DMS 273 (cell line): ENCODE data around the gene CHAF1B.
A peak's percentile ranks its signal among the peaks of the same experiment; 100 is the strongest.

Source experiments
- DNase-seq: peaks from one replicate; lab custom pipeline; 2025; ENCODE audit not compliant: unreplicated experiment; lab: John Stamatoyannopoulos, UW

CHAF1B gene

DNA sequence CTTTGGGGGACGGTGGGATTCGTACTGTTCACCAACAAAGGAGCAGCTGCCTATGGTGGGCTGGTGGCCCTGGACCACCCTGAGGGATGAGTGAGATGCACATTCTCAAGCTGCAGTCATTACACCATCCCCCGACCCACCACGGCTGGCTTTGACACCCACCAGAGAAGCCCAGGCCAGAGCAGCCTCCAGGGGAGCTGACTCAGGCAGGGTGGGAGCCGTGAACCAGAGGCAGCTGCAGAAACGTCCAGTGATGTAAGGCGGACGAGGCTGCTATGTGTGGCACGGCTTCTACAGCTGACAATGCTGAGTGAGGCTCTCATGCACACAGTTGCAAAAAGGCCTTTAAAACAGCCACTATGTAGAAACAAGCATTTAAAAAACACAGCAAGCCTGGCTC, 40.1 kb downstream of the CHAF1B start:
- no peak for DNase-seq

DNA sequence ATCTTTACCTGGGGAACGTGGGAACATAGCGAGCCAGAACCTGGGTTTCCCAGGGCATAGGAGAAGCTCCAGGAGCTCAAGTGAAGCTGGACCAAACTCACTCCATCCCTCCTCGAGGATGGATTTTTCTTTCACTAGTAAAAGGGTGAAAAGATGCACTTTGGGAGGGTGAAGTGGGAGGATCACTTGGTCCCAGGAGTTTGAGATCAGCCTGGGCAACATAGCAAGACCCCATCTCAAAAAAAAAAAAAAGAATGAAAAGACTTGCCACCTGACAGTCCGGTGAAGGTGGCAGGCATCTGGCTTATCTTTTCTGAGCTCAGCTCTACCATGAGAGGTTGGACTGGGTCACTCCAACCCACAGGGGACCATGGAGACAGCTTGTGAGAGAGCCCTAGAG, 42.3 kb downstream of the CHAF1B start:
- no peak for DNase-seq

- peak; percentile 60 for DNase-seq
Measured at GRCh38 chr21:36428761-36429432, 43.7 kb downstream of the CHAF1B start.

DNA sequence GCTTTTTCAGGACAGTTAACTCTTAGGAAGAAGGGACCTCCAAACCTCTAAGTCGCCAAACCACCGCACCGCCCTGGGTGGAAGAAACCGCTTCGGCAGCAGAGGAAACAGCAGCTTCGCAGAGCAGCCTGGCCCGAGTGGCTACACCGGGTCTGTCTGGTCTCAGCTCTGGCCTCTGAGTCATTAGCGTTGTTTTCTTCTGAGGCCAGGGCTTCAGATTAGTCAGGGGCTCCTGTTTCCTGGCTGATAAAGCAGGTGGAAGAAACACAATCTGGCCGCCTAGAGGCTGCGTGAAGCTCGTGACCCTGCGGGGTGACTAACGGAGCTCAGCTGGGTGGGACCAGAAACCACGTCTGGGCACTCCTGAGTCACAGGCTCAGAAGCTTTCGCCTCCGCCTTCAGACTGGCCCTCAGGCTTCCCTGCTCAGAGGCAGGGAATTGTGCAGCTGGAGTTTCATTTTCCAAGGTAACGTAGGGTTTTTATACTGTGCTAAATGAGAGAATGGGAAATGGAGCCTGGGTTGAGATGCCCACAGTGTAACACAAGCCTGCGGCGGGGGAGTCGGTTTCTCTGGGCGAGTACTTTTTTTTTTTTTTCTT, 44.9 kb downstream of the CHAF1B start:
- DNase-seq, result peak; percentile 77

DNA sequence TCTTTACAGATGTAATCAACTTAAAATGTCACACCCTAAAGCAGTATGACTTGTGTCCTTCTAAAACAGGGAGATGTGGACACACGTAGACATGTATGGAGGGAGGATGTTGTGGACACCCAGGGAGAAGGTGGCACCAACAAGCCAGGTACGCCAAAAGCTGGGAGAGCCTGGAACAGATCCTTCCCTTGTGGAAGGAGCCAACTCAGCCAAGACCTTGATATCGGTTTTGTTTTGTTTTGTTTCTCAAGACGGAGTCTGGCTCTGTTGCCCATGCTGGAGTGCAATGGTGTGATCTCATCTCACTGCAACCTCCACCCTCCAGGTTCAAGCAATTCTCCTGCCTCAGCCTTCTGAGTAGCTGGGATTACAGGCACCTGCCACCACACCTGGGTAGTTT, 45.6 kb downstream of the CHAF1B start:
- DNase-seq, result no peak

GRCh38 chr21:36431252-36431651, 46.1 kb downstream of the CHAF1B start:
- DNase-seq, result no peak

GRCh38 chr21:36433059-36433709, 48.0 kb downstream of the CHAF1B start:
- no peak for DNase-seq

GRCh38 chr21:36434144-36434543, 49.0 kb downstream of the CHAF1B start:
- no peak for DNase-seq

- DNase-seq, result no peak
Measured at GRCh38 chr21:36436829-36437744, 51.9 kb downstream of the CHAF1B start.

DNA sequence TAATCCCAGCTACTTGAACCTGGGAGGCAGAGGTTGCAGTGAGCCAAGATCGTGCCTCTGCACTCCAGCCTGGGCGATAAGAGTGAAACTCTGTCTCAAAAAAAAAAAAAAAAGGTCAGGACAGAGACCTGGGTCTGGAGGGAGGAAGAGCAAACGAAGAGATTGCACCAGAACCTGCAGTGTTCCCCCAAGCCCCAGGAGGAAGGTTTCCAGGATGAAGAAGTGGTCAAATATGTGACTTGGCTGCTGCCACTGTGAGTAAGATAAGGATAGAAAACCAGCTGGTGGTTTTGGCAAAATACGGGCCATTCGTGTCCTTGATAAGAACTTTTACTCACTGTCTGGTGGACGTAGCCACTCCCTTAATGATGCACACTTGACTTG, 52.5 kb downstream of the CHAF1B start:
- DNase-seq, result no peak

- DNase-seq, result no peak
Measured at GRCh38 chr21:36441715-36442114, 56.5 kb downstream of the CHAF1B start.

GRCh38 chr21:36446301-36446700, 61.1 kb downstream of the CHAF1B start:
- no peak for DNase-seq

DNA sequence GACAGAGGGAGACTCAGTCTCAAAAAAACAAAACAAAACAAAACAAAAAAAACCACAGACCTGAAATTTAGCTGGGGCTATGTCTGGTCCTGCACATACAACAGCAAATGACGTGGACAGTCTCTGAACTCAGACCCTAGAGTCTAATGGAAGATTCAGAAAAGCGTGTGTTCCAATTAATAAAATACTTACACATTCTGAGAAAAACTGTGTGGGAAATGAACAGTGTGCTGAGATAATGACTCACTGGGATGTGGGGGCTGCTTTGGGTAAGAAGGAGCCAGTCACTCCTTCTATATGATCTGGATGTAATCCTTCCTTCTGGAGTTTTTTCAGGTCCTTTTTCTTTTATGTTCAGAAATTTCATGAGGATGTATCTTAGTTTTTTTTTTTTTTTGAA, 65.3 kb downstream of the CHAF1B start:
- no peak for DNase-seq

DNA sequence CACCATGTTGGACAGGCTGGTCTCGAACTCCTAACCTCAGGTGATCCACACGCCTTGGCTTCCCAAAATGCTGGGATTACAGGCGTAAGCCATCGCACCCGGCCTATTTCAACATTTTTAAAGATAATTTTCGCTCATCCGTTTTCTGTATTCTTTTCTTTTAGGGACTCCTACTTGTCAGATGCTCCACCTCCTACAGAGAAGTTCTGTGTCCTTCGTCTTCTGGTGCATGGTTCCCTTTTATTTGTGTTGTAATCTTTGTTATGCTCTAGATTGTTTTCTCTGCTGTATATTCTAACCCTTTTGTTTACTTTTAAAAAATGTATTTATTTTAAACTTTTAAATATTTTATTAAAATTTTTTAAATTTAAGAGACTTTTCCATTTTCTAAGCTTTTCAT, 66.3 kb downstream of the CHAF1B start:
- DNase-seq, result no peak

DNA sequence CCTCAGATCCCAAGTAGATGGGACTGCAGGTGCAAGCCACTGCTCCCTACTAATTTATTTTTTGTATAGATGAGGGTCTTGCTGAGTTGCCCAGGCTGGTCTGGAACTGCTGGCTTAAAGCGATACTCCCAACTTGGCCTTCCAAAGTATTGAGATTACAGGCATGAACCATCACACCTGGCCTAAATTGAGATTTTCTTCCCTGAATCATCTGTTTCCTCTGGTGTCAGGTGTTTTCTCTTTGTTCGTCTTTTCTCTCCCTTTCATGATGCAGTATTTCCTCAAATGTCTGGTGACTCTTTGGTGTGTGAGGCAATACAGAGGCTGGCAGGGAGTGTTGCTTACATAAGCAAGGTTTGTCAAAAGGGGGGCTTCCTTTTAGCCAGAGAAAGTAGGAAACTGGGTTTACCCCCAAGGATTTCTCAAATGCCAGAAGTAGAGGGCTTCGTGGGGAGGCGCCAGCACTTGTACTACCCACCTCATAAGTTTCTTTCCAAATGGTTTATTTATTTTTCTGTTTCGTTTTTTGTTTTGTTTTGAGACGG, 67.2 kb downstream of the CHAF1B start:
- DNase-seq, result no peak

- no peak for DNase-seq
Measured at GRCh38 chr21:36454093-36454531, 68.9 kb downstream of the CHAF1B start.

- no peak for DNase-seq
Measured at GRCh38 chr21:36454706-36455105, 69.5 kb downstream of the CHAF1B start.

- DNase-seq, result no peak
Measured at GRCh38 chr21:36456729-36457414, 71.7 kb downstream of the CHAF1B start.

GRCh38 chr21:36459098-36459497, 73.9 kb downstream of the CHAF1B start:
- no peak for DNase-seq

GRCh38 chr21:36460866-36461265, 75.7 kb downstream of the CHAF1B start:
- no peak for DNase-seq
